ENCODE results near the gene MYO1D. TPM values are rescaled to one million over a fixed set of nuclear protein-coding genes. Genes with fewer than 3 reads are reported as not detected.

Gene MYO1D
- total and polyA plus RNA-seq, 7 donors = 6.2 to 184 (median 21.6) TPM

- TF ChIP-seq EP300 (IDR thresholded peaks at IDR 0.05) (no peak), CTCF (IDR thresholded peaks at IDR 0.05) (peak; percentile 41 to 81 (median 76))
- 1% methylated on average over 44 of the region's 44 CpGs for WGBS, 2 donors
- H3K4me1 ChIP-seq = peaks cover 0 to 22% (median 18%) of the 10 kb centered on the region in 4 donors
- peak overlapping the region; percentile 74 to 86 (median 80) for H3K27ac ChIP-seq
- peak; percentile 94 for DNase-seq
- intact Hi-C loops (cut with DNase I) = loop anchor here (1.0 to 10.0 kb wide), 3 partner anchors 50 to 392 kb away; partner anchors contain the start of genes CDK5R1 and TMEM98
- no peaks in the 10 kb centered on the region for H3K27me3 ChIP-seq
- H3K9me3 ChIP-seq = no peaks in the 10 kb centered on the region
- no peaks in the 10 kb centered on the region for H3K36me3 ChIP-seq
- H3K4me3 ChIP-seq = peak overlapping the region; percentile 56 to 89 (median 72)
Measured at GRCh38 chr17:32877164-32877764, 340 bp upstream of the MYO1D start.

GRCh38 chr17:32875923-32876416, 954 bp downstream of the MYO1D start:
- intact Hi-C loops (cut with DNase I) = loop anchor here (5.0 to 10.0 kb wide), 2 partner anchors 51 to 391 kb away; partner anchors contain the start of genes CDK5R1 and TMEM98
- H3K4me3 ChIP-seq = peak overlapping the region; percentile 56 to 89 (median 72)
- DNase-seq = no peak
- H3K36me3 ChIP-seq = no peaks in the 10 kb centered on the region
- TF ChIP-seq POLR2A (IDR thresholded peaks at IDR 0.05) (no peak), POLR2AphosphoS5 (IDR thresholded peaks at IDR 0.05) (no peak)
- H3K9me3 ChIP-seq = no peaks in the 10 kb centered on the region
- H3K27me3 ChIP-seq = no peaks in the 10 kb centered on the region
- H3K4me1 ChIP-seq = peaks cover 0 to 22% (median 18%) of the 10 kb centered on the region in 4 donors
- peak overlapping the region; percentile 74 to 86 (median 80) for H3K27ac ChIP-seq
- 2 to 10% methylated on average over 15 of the region's 15 CpGs for WGBS, 2 donors

DNA sequence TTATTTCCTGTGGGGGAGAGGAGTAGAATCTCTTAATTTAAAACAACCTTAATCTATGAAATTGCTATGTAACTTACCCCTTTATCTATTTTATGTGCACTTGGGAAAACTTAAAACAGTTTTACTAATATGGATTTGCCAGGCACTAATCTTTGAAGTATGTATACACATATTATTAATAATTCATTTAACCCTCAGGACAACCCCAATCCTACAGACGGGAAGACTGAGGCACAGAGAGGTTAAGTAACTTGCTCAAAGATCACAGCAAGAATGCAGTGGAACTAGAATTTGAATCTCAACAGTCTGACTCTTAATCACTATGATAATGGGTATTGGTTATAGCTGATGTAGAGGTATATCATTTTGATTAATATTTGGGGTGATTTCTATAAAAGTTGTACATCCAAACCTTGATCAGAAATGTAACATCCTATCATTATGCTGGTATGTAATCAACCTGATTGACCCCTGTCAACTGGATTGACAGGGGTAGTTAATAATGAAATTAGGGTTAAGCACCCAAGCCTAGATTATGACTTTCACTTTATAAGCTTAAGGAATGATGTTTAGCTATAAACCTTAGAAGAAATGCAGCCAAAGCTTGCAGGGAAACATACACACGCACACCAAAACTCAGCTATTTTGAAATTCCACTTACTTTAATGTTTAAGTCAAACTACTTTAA, 1.6 kb downstream of the MYO1D start:
- no peaks in the 10 kb centered on the region for H3K27me3 ChIP-seq
- H3K27ac ChIP-seq = peak overlapping the region; percentile 74 to 86 (median 80)
- TF ChIP-seq EP300 (IDR thresholded peaks at IDR 0.05) (no peak), POLR2A (IDR thresholded peaks at IDR 0.05) (no peak), POLR2AphosphoS5 (IDR thresholded peaks at IDR 0.05) (no peak), CTCF (IDR thresholded peaks at IDR 0.05) (no peak)
- no peaks in the 10 kb centered on the region for H3K9me3 ChIP-seq
- intact Hi-C loops (cut with DNase I) = loop anchor here (5.0 to 10.0 kb wide), 2 partner anchors 52 to 391 kb away; partner anchors contain the start of genes CDK5R1 and TMEM98
- peaks cover 0 to 22% (median 18%) of the 10 kb centered on the region in 4 donors for H3K4me1 ChIP-seq
- peak overlapping the region in 3 of 4 donors; percentile 63 to 89 (median 80) for H3K4me3 ChIP-seq
- DNase-seq = no peak
- no peaks in the 10 kb centered on the region for H3K36me3 ChIP-seq
- WGBS, 2 donors = 26 to 62% methylated on average over 2 of the region's 2 CpGs

DNA sequence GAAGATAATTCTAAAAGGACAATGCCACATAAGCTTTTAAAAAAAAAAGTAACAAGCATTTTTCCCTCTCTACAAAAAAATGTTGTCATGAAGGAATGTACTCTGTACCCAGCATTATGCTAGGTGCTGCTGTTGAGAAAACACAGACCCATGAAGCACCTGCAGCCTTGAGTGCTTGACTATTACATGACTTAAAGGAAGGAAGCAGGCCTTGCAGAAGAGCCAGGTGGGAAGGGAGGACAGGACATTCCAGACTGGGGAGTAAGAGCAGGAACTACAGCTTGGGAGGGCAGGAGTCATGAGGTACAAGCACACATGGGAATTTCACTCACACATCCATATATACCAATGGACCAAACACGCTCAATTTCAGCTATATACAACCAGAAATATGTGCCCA, 3.8 kb downstream of the MYO1D start:
- no peak overlapping the region for H3K27ac ChIP-seq
- no peak for DNase-seq

More for the DNA sequence above, 3.8 kb downstream of the MYO1D start:
- no peaks in the 10 kb centered on the region for H3K36me3 ChIP-seq
- WGBS, 2 donors = 67 to 81% methylated on average over 1 of the region's 1 CpG
- peaks cover 0 to 31% (median 25%) of the 10 kb centered on the region in 4 donors for H3K4me1 ChIP-seq
- TF ChIP-seq CTCF (IDR thresholded peaks at IDR 0.05) = no peak
- no peak for TF ChIP-seq POLR2A (IDR thresholded peaks at IDR 0.05)
- TF ChIP-seq EP300 (IDR thresholded peaks at IDR 0.05) = no peak
- no peak for TF ChIP-seq POLR2AphosphoS5 (IDR thresholded peaks at IDR 0.05)
- H3K4me3 ChIP-seq = no peak overlapping the region
- intact Hi-C loops (cut with DNase I) = loop anchor here (10.0 kb wide), 1 partner anchor 388 kb away; the partner anchor contains the start of gene CDK5R1
- H3K9me3 ChIP-seq = no peaks in the 10 kb centered on the region
- H3K27me3 ChIP-seq = no peaks in the 10 kb centered on the region
